SU-DHL-6 (cell line): Measurements from ENCODE around the gene UBASH3B.

Source experiments
- H2AFZ ChIP-seq: fragments of 200-600 bp; sonication (generic); 2 replicates; pipeline ENCODE4 v1.6.1; 2014; ENCODE audit warnings: low read depth, mild to moderate bottlenecking, moderate library complexity, mixed read lengths, antibody characterized with exemption, low read length; ENCODE audit not compliant: severe bottlenecking
- H3F3A ChIP-seq: fragments of 200-600 bp; shearing (Covaris generic); 2 replicates; pipeline ENCODE4 v1.6.0; 2016; ENCODE audit warnings: antibody characterized with exemption, mild to moderate bottlenecking; ENCODE audit not compliant: insufficient read depth
- H3K27ac ChIP-seq: fragments of 200-600 bp; sonication (generic); 2 replicates; pipeline ENCODE4 v1.5.1; 2016; ENCODE audit warnings: low read depth, mild to moderate bottlenecking, low read length, moderate library complexity, mixed read lengths
- H3K27me3 ChIP-seq: fragments of 200-600 bp; sonication (generic), shearing (Covaris generic); 2 replicates; pipeline ENCODE4 v1.6.0; 2014; ENCODE audit warnings: mild to moderate bottlenecking, low read length
- H3K36me3 ChIP-seq: fragments of 200-600 bp; sonication (generic); 2 replicates; pipeline ENCODE4 v1.6.1; 2014; ENCODE audit warnings: mild to moderate bottlenecking, low read length, mixed read lengths
- H3K4me2 ChIP-seq: fragments of 300-600, 200-600 bp; shearing (Covaris generic), sonication (generic); 2 replicates; pipeline ENCODE4 v1.6.0; 2014; ENCODE audit warnings: low read length, low read depth, mild to moderate bottlenecking; ENCODE audit not compliant: poor library complexity, severe bottlenecking
- H3K4me3 ChIP-seq: fragments of 200-600 bp; sonication (generic); 2 replicates; pipeline ENCODE4 v1.5.1; 2014; ENCODE audit warnings: antibody characterized with exemption, low read length, mild to moderate bottlenecking, mixed read lengths; ENCODE audit not compliant: insufficient read depth, poor library complexity, severe bottlenecking
- H3K79me2 ChIP-seq: fragments of 200-600 bp; sonication (generic); 2 replicates; pipeline ENCODE4 v1.6.1; 2014; ENCODE audit warnings: mild to moderate bottlenecking, low read length, moderate library complexity; ENCODE audit not compliant: insufficient read depth
- H3K9ac ChIP-seq: fragments of 200-600 bp; sonication (generic); 2 replicates; pipeline ENCODE4 v1.7.0; 2014; ENCODE audit warnings: mild to moderate bottlenecking, low read length
- H3K9me2 ChIP-seq: fragments of 200-600 bp; sonication (generic); replicated peaks from 2 replicates; pipeline ENCODE4 v1.6.1; 2014; ENCODE audit warnings: low read length; ENCODE audit not compliant: insufficient read depth
- H3K9me3 ChIP-seq: fragments of 200-600 bp; sonication (generic); 2 replicates; pipeline ENCODE4 v1.6.1; 2014; ENCODE audit warnings: low read length, mixed read lengths; ENCODE audit not compliant: insufficient read depth
- H4K20me1 ChIP-seq: fragments of 200-600 bp; sonication (generic); 2 replicates; pipeline ENCODE4 v1.6.1; 2014; ENCODE audit warnings: low read depth, mild to moderate bottlenecking, antibody characterized with exemption, low read length, moderate library complexity, mixed read lengths
- CTCF ChIP-seq: fragments of 200-600 bp; sonication (generic); IDR thresholded peaks from one replicate; pipeline ENCODE4 v1.5.1; 2017; ENCODE audit warnings: antibody characterized with exemption, mild to moderate bottlenecking, low read length, moderate library complexity; ENCODE audit not compliant: insufficient read depth, poor library complexity, severe bottlenecking
- EZH2phosphoT487 ChIP-seq: fragments of 200-600 bp; sonication (generic), shearing (Covaris generic); conservative IDR thresholded peaks from 2 replicates; pipeline ENCODE4 v1.6.1; 2018; ENCODE audit warnings: mild to moderate bottlenecking, antibody characterized with exemption, low read length, moderate library complexity, mixed read lengths

UBASH3B gene

GRCh38 chr11:122663764-122664163 lies 8.2 kb downstream of the UBASH3B start:
- H3K36me3 ChIP-seq: no peaks in the 10 kb centered on the region
- no peak overlapping the region for H2AFZ ChIP-seq
- H3K79me2 ChIP-seq: no peaks in the 10 kb centered on the region
- no peak for TF ChIP-seq EZH2phosphoT487
- TF ChIP-seq CTCF: no peak
- no peaks in the 10 kb centered on the region for H3K27me3 ChIP-seq
- no peak overlapping the region for H3K4me3 ChIP-seq
- no peaks in the 10 kb centered on the region for H3K9me3 ChIP-seq
- H3F3A ChIP-seq: no peaks in the 10 kb centered on the region
- no peaks in the 10 kb centered on the region for H4K20me1 ChIP-seq
- no peak overlapping the region for H3K27ac ChIP-seq
- no peak overlapping the region for H3K4me2 ChIP-seq
- no peak overlapping the region for H3K9ac ChIP-seq
- H3K9me2 ChIP-seq: no peaks in the 10 kb centered on the region

DNA sequence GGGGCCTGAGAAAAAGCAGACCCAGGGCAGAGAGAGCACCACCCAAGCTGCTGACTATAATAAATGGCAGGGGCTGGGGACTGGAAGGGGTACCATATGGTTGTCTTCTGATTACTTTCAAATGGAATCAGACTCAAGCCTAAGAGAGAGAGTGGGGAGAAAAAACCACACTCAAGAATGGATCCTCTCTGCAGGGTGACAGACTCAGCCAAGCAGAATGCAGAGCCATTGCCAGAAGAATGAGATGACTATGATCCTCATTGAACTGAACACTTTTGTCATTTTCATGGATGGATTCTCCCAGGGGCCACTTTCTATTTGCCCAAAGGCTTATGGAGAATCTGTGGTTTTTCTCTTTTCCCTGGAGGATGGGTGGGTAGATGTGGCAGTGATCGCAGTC lies 8.7 kb downstream of the UBASH3B start:
- Histone ChIP-seq H3K9me3 (no peaks in the 10 kb centered on the region), H3F3A (no peaks in the 10 kb centered on the region), H3K4me2 (no peak overlapping the region), H3K79me2 (no peaks in the 10 kb centered on the region), H2AFZ (no peak overlapping the region), H3K27ac (no peak overlapping the region), H3K9me2 (no peaks in the 10 kb centered on the region), H4K20me1 (no peaks in the 10 kb centered on the region), H3K4me3 (no peak overlapping the region), H3K27me3 (no peaks in the 10 kb centered on the region), H3K36me3 (no peaks in the 10 kb centered on the region), H3K9ac (no peak overlapping the region)
- TF ChIP-seq EZH2phosphoT487 (no peak), CTCF (no peak)

DNA sequence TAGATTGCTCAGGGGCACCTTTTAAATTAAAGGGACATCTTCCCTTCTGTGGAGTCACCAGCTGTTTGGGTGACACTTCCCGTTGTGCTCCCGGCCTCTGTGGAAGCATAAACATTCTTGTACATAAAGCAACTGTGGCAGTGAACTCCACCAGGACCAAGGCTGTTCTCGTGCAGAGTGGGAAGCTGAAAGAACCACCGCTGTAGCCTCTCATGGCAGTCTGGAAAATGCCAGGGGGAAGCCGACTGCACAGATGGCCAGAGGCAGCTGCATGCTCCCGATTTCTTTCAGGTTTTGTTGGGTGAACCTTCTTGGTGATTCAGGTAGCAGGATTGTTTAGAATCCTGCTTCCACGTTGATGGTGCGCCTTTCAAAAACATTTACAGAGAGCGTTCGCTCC lies 10.3 kb downstream of the UBASH3B start:
- no peaks in the 10 kb centered on the region for H3K9me3 ChIP-seq
- H3K27ac ChIP-seq: no peak overlapping the region
- no peak overlapping the region for H2AFZ ChIP-seq
- H3K4me3 ChIP-seq: no peak overlapping the region
- H3K27me3 ChIP-seq: no peaks in the 10 kb centered on the region
- no peaks in the 10 kb centered on the region for H3K9me2 ChIP-seq
- no peaks in the 10 kb centered on the region for H3F3A ChIP-seq
- H3K79me2 ChIP-seq: no peaks in the 10 kb centered on the region
- H3K36me3 ChIP-seq: no peaks in the 10 kb centered on the region
- no peak for TF ChIP-seq EZH2phosphoT487
- no peak for TF ChIP-seq CTCF
- no peaks in the 10 kb centered on the region for H4K20me1 ChIP-seq
- no peak overlapping the region for H3K9ac ChIP-seq
- no peak overlapping the region for H3K4me2 ChIP-seq

DNA sequence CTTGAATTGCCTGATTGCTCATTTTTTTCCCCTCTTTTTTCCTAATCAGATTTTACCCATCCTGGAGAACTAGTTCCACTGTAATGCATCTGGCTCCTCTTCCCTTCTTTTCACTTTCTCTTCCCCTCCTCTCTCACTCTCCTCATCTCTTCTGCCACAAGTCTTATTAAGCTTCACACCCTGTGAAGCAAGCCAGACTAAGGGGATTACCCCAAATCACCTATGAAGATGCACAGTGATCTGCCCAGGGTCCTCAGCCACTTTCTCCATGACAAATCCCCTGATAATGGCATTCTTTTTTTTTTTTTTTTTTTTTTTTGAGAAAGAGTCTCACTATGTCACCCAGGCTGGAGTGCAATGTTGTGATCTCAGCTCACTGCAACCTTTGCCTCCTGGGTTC lies 11.2 kb downstream of the UBASH3B start:
- H2AFZ ChIP-seq: no peak overlapping the region
- H3K9me3 ChIP-seq: no peaks in the 10 kb centered on the region
- H3K9me2 ChIP-seq: no peaks in the 10 kb centered on the region
- H3K36me3 ChIP-seq: no peaks in the 10 kb centered on the region
- no peak overlapping the region for H3K27ac ChIP-seq
- no peaks in the 10 kb centered on the region for H3K27me3 ChIP-seq
- no peaks in the 10 kb centered on the region for H3K79me2 ChIP-seq
- TF ChIP-seq EZH2phosphoT487 (no peak), CTCF (no peak)
- H3K4me3 ChIP-seq: no peak overlapping the region
- no peaks in the 10 kb centered on the region for H3F3A ChIP-seq
- no peak overlapping the region for H3K9ac ChIP-seq
- no peak overlapping the region for H3K4me2 ChIP-seq
- no peaks in the 10 kb centered on the region for H4K20me1 ChIP-seq
